Heart right ventricle (tissue), 16 donors: ENCODE results near the gene SYCP2L. TPM values are rescaled to one million over a fixed set of nuclear protein-coding genes. Genes with fewer than 3 reads are reported as not detected.
A peak's percentile ranks its signal among the peaks of the same experiment; 100 is the strongest.
"Not testable (repeated sequence)": the region's sequence is repeated elsewhere in the genome, so short reads cannot be mapped to it uniquely, and the experiment has no call there.

ENCODE experiments used
- ATAC-seq, 8 donors: fragments of 200-7000 bp; cut with Tn5 transposase; one replicate each; pipeline ENCODE4 v1.9.1; 2020; ENCODE audit warnings: mild to moderate bottlenecking in 8 of 8, moderate library complexity in 8 of 8, moderate number of reproducible peaks in 1 of 8
- DNase-seq, 2 donors: peaks; one replicate each; pipeline ENCODE4 v3.0.0-alpha.2; 2020
- H3K27ac ChIP-seq, 10 donors: fragments of 200-600 bp; sonication (generic) in 2 of 10; one replicate each; pipeline versions ENCODE4 v1.5.0 to v1.8.0; 2020 to 2022; ENCODE audit warnings: mild to moderate bottlenecking in 3 of 10
- H3K27me3 ChIP-seq, 7 donors: fragments of 200-600 bp; one replicate each; pipeline ENCODE4 v1.8.0; 2021 to 2022; ENCODE audit warnings: mild to moderate bottlenecking in 2 of 7
- H3K36me3 ChIP-seq, 9 donors: fragments of 200-600 bp; sonication (generic) in 1 of 9; one replicate each; pipeline versions ENCODE4 v1.5.0 to v1.8.0; 2020 to 2022; ENCODE audit warnings: mild to moderate bottlenecking in 2 of 9
- H3K4me1 ChIP-seq, 9 donors: fragments of 200-600 bp; sonication (generic) in 1 of 9; one replicate each; pipeline versions ENCODE4 v1.5.0 to v1.8.0; 2020 to 2022; ENCODE audit warnings: mild to moderate bottlenecking in 4 of 9
- H3K4me3 ChIP-seq, 10 donors: fragments of 200-600 bp; sonication (generic) in 2 of 10; one replicate each; pipeline versions ENCODE4 v1.5.0 to v1.8.0; 2020 to 2022; ENCODE audit warnings: mild to moderate bottlenecking in 7 of 10, moderate library complexity in 2 of 10
- H3K9me3 ChIP-seq, 11 donors: fragments of 200-600 bp in 10 of 11; sonication (generic) in 2 of 11; one replicate each; pipeline versions ENCODE4 v1.5.0 to v1.8.0; 2013 to 2022; ENCODE audit warnings: mild to moderate bottlenecking in 2 of 11, control low read depth in 1 of 11, moderate library complexity in 1 of 11
- WGBS, 2 donors: extraction: QIAGEN DNeasy Blood & Tissue Kit; methylation state at CpG; one replicate each; pipeline ENCODE4 v1.1.7; 2013; ENCODE audit warnings: inconsistent platforms in 1 of 2; 5-methylcytosine and 5-hydroxymethylcytosine counted together
- intact Hi-C, 10 donors: fragments of 100-400 bp; cut with DNase I; formaldehyde crosslinking; loops; one replicate each; pipeline versions ENCODE4 v1.11.1 to v1.14.2; 2022
- polyA plus RNA-seq, 2 donors: library from polyadenylated mRNA; stranded (reverse); fragments of 200-250 nt; gene quantifications; one replicate each; pipeline ENCODE4 v1.2.3, GENCODE V29; 2013
- total RNA-seq, 10 donors: library from RNA; stranded (reverse); fragmentation: NEBNext Ultra II Directional in 3 of 10; extraction: Animal tissue kit (Norgen Biotek cat#: 25700) in 3 of 10; gene quantifications; one replicate each; pipeline versions ENCODE4 v1.2.1 to v1.2.4, GENCODE V29; 2021 to 2023
- TF ChIP-seq, protein P1 (sequence below), 9 donors: fragments of 200-600 bp; sonication (generic) in 2 of 9; IDR thresholded peaks; one replicate each; pipeline versions ENCODE4 v1.5.0 to v1.8.0; 2021 to 2022; ENCODE audit warnings: antibody characterized with exemption in 9 of 9, mild to moderate bottlenecking in 5 of 9, moderate library complexity in 1 of 9
- donor health status: Arrhythmogenic right ventricular cardiomyopathy.
- donor health status: ischemic (EF 13 %, LVEDD 7.1; RV severe dilation, severe dysfunction).
- donor health status: healthy with polysubstance abuse.
- donor health status: DM: no; HTN: yes; CAD: no.
- donor health status: DM: no; HTN: no; CAD: no.
- donor health status: ischemic (EF 25% LVEDD 6.9; RV normal size, moderate dysfunction).
- donor health status: ischemic (EF 25% LVEDD 5.7; RV mildly dilated, moderate dysfunction).
- donor health status: healthy.
- donor health status: DM: yes; HTN: yes; CAD: no.
- donor health status: Ischemic cardiomyopathy.
- donor health status: ischemic (EF 35%, LVEDD 5.7; RV mildly dilated, moderate dysfunction).
- donor health status: nonischemic (EF 11% LVEDD 7.7; RV severe dilation, severe dysfunction).
- donor health status: DM: yes; HTN: yes; CAD: no.
- donor health status: PGD.
- donor health status: ischemic (EF 29% LVEDD 5.4; RV normal size, mild dysfunction).
- donor health status: nonischemic (EF 23%, LVEDD 6.1; RV moderate dilation, normal function).

SYCP2L gene
- total and polyA plus RNA-seq, 12 donors: 0.11 to 2.4 (median 0.37) TPM

DNA sequence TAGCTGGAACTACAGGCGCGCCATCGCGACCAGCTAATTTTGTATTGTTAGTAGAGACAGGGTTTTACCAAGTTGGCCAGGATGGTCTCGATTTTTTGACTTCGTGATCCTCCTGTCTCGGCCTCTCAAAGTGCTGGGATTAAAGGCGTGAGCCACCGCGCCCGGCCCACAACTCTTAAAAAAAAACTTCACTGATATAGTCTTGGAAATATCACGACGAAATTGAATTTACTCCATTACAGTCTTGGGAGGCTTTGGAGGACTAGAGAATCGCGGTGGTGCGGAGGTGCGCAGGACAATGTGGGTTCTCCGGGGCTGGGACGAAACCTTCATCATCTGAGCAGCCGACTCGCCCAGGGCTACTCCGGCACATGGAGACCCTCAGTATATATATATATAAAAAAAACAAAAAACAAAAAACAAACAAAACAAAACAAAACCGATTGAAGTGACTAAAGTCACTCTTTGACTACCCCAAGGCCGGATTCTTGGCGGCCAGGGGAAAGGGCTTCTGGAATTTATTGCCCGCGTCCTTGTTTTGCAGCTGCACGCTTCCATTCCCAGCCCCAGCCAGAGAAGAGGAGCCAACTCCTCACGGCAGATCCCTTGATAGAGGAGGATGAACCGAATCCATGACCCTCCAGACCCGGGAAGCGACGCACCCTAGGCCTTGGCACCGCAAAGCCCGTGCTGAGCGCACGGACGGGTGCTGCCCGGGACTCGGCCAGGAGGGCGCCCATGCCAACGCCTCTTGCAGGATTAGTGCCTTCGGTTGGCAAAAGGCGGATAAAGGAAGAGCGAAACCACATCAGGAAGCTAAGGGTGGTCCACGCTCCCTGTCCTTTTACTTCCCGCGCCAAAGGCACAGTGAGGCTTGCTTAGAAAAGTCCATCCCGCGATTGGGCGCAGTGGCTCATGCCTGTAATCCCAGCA, 3.3 kb upstream of the SYCP2L start:
- whole genome bisulfite sequencing, 2 donors: 7 to 12% methylated on average over 51 of the region's 51 CpGs
- intact Hi-C loops: no loop called here
- no peak for ATAC-seq
- peaks cover 16 to 100% (median 92%) of the 10 kb centered on the region in 7 donors for H3K27me3 ChIP-seq
- H3K36me3 ChIP-seq: no peaks in the 10 kb centered on the region
- TF ChIP-seq, protein P1, sequence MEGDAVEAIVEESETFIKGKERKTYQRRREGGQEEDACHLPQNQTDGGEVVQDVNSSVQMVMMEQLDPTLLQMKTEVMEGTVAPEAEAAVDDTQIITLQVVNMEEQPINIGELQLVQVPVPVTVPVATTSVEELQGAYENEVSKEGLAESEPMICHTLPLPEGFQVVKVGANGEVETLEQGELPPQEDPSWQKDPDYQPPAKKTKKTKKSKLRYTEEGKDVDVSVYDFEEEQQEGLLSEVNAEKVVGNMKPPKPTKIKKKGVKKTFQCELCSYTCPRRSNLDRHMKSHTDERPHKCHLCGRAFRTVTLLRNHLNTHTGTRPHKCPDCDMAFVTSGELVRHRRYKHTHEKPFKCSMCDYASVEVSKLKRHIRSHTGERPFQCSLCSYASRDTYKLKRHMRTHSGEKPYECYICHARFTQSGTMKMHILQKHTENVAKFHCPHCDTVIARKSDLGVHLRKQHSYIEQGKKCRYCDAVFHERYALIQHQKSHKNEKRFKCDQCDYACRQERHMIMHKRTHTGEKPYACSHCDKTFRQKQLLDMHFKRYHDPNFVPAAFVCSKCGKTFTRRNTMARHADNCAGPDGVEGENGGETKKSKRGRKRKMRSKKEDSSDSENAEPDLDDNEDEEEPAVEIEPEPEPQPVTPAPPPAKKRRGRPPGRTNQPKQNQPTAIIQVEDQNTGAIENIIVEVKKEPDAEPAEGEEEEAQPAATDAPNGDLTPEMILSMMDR (IDR thresholded peaks at IDR 0.05): no peak
- H3K9me3 ChIP-seq: no peaks in the 10 kb centered on the region
- H3K4me1 ChIP-seq: peaks cover 0 to 38% (median 27%) of the 10 kb centered on the region in 9 donors
- DNase-seq: no peak
- peak overlapping the region in 3 of 10 donors; percentile 1 to 12 (median 5) for H3K4me3 ChIP-seq
- no peak overlapping the region for H3K27ac ChIP-seq

- intact Hi-C loops: no loop called here
- Histone ChIP-seq H3K4me1 (peaks cover 0 to 38% (median 27%) of the 10 kb centered on the region in 9 donors), H3K27me3 (peaks cover 16 to 99% (median 91%) of the 10 kb centered on the region in 7 donors), H3K27ac (no peak overlapping the region), H3K4me3 (peak overlapping the region in 2 of 10 donors; percentile 5 to 12), H3K36me3 (no peaks in the 10 kb centered on the region), H3K9me3 (no peaks in the 10 kb centered on the region)
- WGBS, 2 donors: 13 to 17% methylated on average over 23 to 24 of the region's 24 CpGs
- DNase-seq: no peak
- TF ChIP-seq, protein P1 (IDR thresholded peaks at IDR 0.05): no peak
- no peak for ATAC-seq
Measured at GRCh38 chr6:10884245-10884972, 2.4 kb upstream of the SYCP2L start.

DNA sequence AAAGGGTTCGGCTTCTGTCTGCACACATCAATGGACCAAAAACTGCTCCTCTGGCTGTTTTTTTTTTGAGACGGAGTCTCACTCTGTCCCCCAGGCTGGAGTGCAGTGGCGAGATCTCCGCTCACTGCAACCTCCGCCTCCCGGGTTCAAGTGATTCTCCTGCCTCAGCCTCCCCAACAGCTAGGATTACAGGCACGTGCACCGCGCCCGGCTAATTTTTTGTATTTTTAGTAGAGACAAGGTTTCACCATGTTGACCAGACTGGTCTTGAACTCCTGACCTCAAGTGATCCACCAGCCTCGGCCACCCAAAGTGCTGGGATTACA, 524 bp upstream of the SYCP2L start:
- WGBS, 2 donors: 14 to 22% methylated on average over 11 of the region's 11 CpGs
- H3K36me3 ChIP-seq, DNase-seq, ATAC-seq: not testable (repeated sequence)
- Histone ChIP-seq H3K27ac (peak overlapping the region in 2 of 10 donors; percentile 26 to 57), H3K4me3 (peak overlapping the region; percentile 16 to 62 (median 56)), H3K4me1 (peaks cover 0 to 42% (median 27%) of the 10 kb centered on the region in 9 donors), H3K27me3 (peaks cover 16 to 80% (median 71%) of the 10 kb centered on the region in 7 donors), H3K9me3 (peaks cover 0 to 15% (median 0%) of the 10 kb centered on the region in 11 donors)
- intact Hi-C loops: loop anchor here in 1 of 10 donors (5.0 kb wide), 1 partner anchor 1469 kb away; no protein-coding TSS in a partner anchor

- Histone ChIP-seq H3K27ac (no peak overlapping the region), H3K9me3 (peaks cover 0 to 15% (median 0%) of the 10 kb centered on the region in 11 donors), H3K4me1 (peaks cover 0 to 22% (median 11%) of the 10 kb centered on the region in 9 donors), H3K36me3 (no peaks in the 10 kb centered on the region), H3K4me3 (no peak overlapping the region), H3K27me3 (peaks cover 0 to 43% (median 34%) of the 10 kb centered on the region in 7 donors)
- intact Hi-C loops: no loop called here
- 100% methylated on average over 1 of the region's 1 CpG for WGBS, 2 donors
- TF ChIP-seq, protein P1 (IDR thresholded peaks at IDR 0.05): no peak
- DNase-seq (no peak), ATAC-seq (no peak)
Measured at GRCh38 chr6:10890151-10890550, 3.3 kb downstream of the SYCP2L start.
